ENCODE data around the gene INTU.

The INTU gene

GRCh38 chr4:127630152-127630551 is 2.6 kb upstream of the INTU start:
- no peak for TF ChIP-seq EZH2phosphoT487 (IDR thresholded peaks at IDR 0.05; ENCODE audit: low read length)
- TF ChIP-seq EZH2 (optimal IDR thresholded peaks at IDR 0.05; ENCODE audit: low read depth, low read length) = no peak
- TF ChIP-seq, protein P1, sequence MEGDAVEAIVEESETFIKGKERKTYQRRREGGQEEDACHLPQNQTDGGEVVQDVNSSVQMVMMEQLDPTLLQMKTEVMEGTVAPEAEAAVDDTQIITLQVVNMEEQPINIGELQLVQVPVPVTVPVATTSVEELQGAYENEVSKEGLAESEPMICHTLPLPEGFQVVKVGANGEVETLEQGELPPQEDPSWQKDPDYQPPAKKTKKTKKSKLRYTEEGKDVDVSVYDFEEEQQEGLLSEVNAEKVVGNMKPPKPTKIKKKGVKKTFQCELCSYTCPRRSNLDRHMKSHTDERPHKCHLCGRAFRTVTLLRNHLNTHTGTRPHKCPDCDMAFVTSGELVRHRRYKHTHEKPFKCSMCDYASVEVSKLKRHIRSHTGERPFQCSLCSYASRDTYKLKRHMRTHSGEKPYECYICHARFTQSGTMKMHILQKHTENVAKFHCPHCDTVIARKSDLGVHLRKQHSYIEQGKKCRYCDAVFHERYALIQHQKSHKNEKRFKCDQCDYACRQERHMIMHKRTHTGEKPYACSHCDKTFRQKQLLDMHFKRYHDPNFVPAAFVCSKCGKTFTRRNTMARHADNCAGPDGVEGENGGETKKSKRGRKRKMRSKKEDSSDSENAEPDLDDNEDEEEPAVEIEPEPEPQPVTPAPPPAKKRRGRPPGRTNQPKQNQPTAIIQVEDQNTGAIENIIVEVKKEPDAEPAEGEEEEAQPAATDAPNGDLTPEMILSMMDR (IDR thresholded peaks at IDR 0.05; ENCODE audit: low read length) = no peak
- H3K9me3 ChIP-seq (replicated peaks; ENCODE audit: insufficient read depth, low read length) = no peaks in the 10 kb centered on the region
- no peaks in the 10 kb centered on the region for H3F3A ChIP-seq (ENCODE audit: insufficient read depth, low read length)
- no peak overlapping the region for H3K4me3 ChIP-seq (ENCODE audit: low read length)
- no peak overlapping the region for H3K27ac ChIP-seq (ENCODE audit: low read length)
- H4K20me1 ChIP-seq (ENCODE audit: insufficient read depth, low read length) = no peaks in the 10 kb centered on the region
- no peaks in the 10 kb centered on the region for H3K4me1 ChIP-seq (ENCODE audit: low read length)
- DNase-seq = no peak
- no peaks in the 10 kb centered on the region for H3K79me2 ChIP-seq (ENCODE audit: low read length)
- H3K9me2 ChIP-seq (replicated peaks; ENCODE audit: insufficient read depth, low read length) = no peaks in the 10 kb centered on the region
- no peak overlapping the region for H2AFZ ChIP-seq (ENCODE audit: low read length)
- no peaks in the 10 kb centered on the region for H3K36me3 ChIP-seq (replicated peaks; ENCODE audit: insufficient read depth, low read length)
- no peak overlapping the region for H3K9ac ChIP-seq (ENCODE audit: low read length)
- H3K27me3 ChIP-seq (replicated peaks; ENCODE audit: insufficient read depth, low read length) = no peaks in the 10 kb centered on the region
- no peak overlapping the region for H3K4me2 ChIP-seq (ENCODE audit: low read depth, low read length)

- H3K79me2 ChIP-seq (ENCODE audit: low read length) = no peaks in the 10 kb centered on the region
- H3K4me1 ChIP-seq (ENCODE audit: low read length) = no peaks in the 10 kb centered on the region
- H3K9ac ChIP-seq (ENCODE audit: low read length) = no peak overlapping the region
- H3K9me3 ChIP-seq (replicated peaks; ENCODE audit: insufficient read depth, low read length) = no peaks in the 10 kb centered on the region
- no peaks in the 10 kb centered on the region for H4K20me1 ChIP-seq (ENCODE audit: insufficient read depth, low read length)
- no peak overlapping the region for H3K4me2 ChIP-seq (ENCODE audit: low read depth, low read length)
- no peak overlapping the region for H2AFZ ChIP-seq (ENCODE audit: low read length)
- no peak for DNase-seq
- H3K27ac ChIP-seq (ENCODE audit: low read length) = no peak overlapping the region
- H3K36me3 ChIP-seq (replicated peaks; ENCODE audit: insufficient read depth, low read length) = no peaks in the 10 kb centered on the region
- TF ChIP-seq EZH2 (optimal IDR thresholded peaks at IDR 0.05; ENCODE audit: low read depth, low read length) (no peak), EZH2phosphoT487 (IDR thresholded peaks at IDR 0.05; ENCODE audit: low read length) (no peak)
- TF ChIP-seq, protein P1 (IDR thresholded peaks at IDR 0.05; ENCODE audit: low read length) = no peak
- H3K4me3 ChIP-seq (ENCODE audit: low read length) = no peak overlapping the region
- H3K27me3 ChIP-seq (replicated peaks; ENCODE audit: insufficient read depth, low read length) = no peaks in the 10 kb centered on the region
- H3F3A ChIP-seq (ENCODE audit: insufficient read depth, low read length) = no peaks in the 10 kb centered on the region
- no peaks in the 10 kb centered on the region for H3K9me2 ChIP-seq (replicated peaks; ENCODE audit: insufficient read depth, low read length)
Measured at GRCh38 chr4:127631420-127631819, 1.3 kb upstream of the INTU start.

- Histone ChIP-seq H3K4me3 (ENCODE audit: low read length) (no peak overlapping the region), H3K27ac (ENCODE audit: low read length) (no peak overlapping the region), H3K36me3 (replicated peaks; ENCODE audit: insufficient read depth, low read length) (no peaks in the 10 kb centered on the region), H3K9ac (ENCODE audit: low read length) (no peak overlapping the region), H3K9me3 (replicated peaks; ENCODE audit: insufficient read depth, low read length) (no peaks in the 10 kb centered on the region), H3K9me2 (replicated peaks; ENCODE audit: insufficient read depth, low read length) (no peaks in the 10 kb centered on the region), H3K27me3 (replicated peaks; ENCODE audit: insufficient read depth, low read length) (no peaks in the 10 kb centered on the region), H4K20me1 (ENCODE audit: insufficient read depth, low read length) (no peaks in the 10 kb centered on the region), H2AFZ (ENCODE audit: low read length) (no peak overlapping the region), H3K79me2 (ENCODE audit: low read length) (no peaks in the 10 kb centered on the region), H3F3A (ENCODE audit: insufficient read depth, low read length) (no peaks in the 10 kb centered on the region), H3K4me2 (ENCODE audit: low read depth, low read length) (no peak overlapping the region), H3K4me1 (ENCODE audit: low read length) (no peaks in the 10 kb centered on the region)
- no peak for DNase-seq
- TF ChIP-seq, protein P1 (IDR thresholded peaks at IDR 0.05; ENCODE audit: low read length) = no peak
- TF ChIP-seq EZH2phosphoT487 (IDR thresholded peaks at IDR 0.05; ENCODE audit: low read length) = no peak
- no peak for TF ChIP-seq EZH2 (optimal IDR thresholded peaks at IDR 0.05; ENCODE audit: low read depth, low read length)
Measured at GRCh38 chr4:127634181-127634580, 1.4 kb downstream of the INTU start.
